Neural progenitor cell (in vitro differentiated cells): ENCODE results near the gene GPR61. TPM values are rescaled to one million over a fixed set of nuclear protein-coding genes. Genes with fewer than 3 reads are reported as not detected.

Experiments used
- DNase-seq: peaks from one replicate; pipeline ENCODE4 v3.0.0-alpha.2; 2016; ENCODE audit warnings: low spot score
- H2AFZ ChIP-seq: fragments of 200-600 bp; sonication (generic); replicated peaks from 2 replicates; pipeline ENCODE4 v1.6.1; 2016; ENCODE audit warnings: antibody characterized with exemption
- H3F3A ChIP-seq: fragments of 200-600 bp; sonication (generic); 2 replicates; pipeline ENCODE4 v1.6.1; 2016; ENCODE audit warnings: antibody characterized with exemption, low read depth
- H3K27ac ChIP-seq: fragments of 200-600 bp; sonication (generic); 2 replicates; pipeline ENCODE4 v1.5.1; 2016; ENCODE audit warnings: mild to moderate bottlenecking
- H3K27me3 ChIP-seq: fragments of 200-600 bp; sonication (generic); 2 replicates; pipeline ENCODE4 v1.6.1; 2016; ENCODE audit warnings: mild to moderate bottlenecking, moderate library complexity
- H3K36me3 ChIP-seq: fragments of 200-600 bp; sonication (generic); 2 replicates; pipeline ENCODE4 v1.5.1; 2016
- H3K4me1 ChIP-seq: fragments of 200-600 bp; sonication (generic); 2 replicates; pipeline ENCODE4 v1.6.1; 2016; ENCODE audit warnings: mixed run types
- H3K4me2 ChIP-seq: fragments of 200-600 bp; sonication (generic); 2 replicates; pipeline ENCODE4 v1.6.1; 2016
- H3K4me3 ChIP-seq: fragments of 200-600 bp; sonication (generic); 2 replicates; pipeline ENCODE4 v1.5.1; 2016
- H3K79me2 ChIP-seq: fragments of 200-600 bp; sonication (generic); 2 replicates; pipeline ENCODE4 v1.6.1; 2016; ENCODE audit warnings: low read depth
- H3K9ac ChIP-seq: fragments of 200-600 bp; sonication (generic); 2 replicates; pipeline ENCODE4 v1.6.1; 2016
- H3K9me3 ChIP-seq: fragments of 200-600 bp; sonication (generic); 2 replicates; pipeline ENCODE4 v1.5.1; 2016; ENCODE audit warnings: low read depth
- H4K20me1 ChIP-seq: fragments of 200-600 bp; sonication (generic); 2 replicates; pipeline ENCODE4 v1.6.1; 2016; ENCODE audit warnings: low read depth
- H3K27ac Mint-ChIP-seq: 3 replicates; pipeline ENCODE4 v1.8.0; 2021; ENCODE audit warnings: mixed read lengths
- H3K27me3 Mint-ChIP-seq: 2 replicates; pipeline ENCODE4 v1.8.0; 2022; ENCODE audit warnings: low read depth, mild to moderate bottlenecking, inconsistent platforms, moderate library complexity, mixed read lengths; ENCODE audit not compliant: insufficient read depth
- H3K36me3 Mint-ChIP-seq: 3 replicates; pipeline ENCODE4 v1.8.0; 2021; ENCODE audit warnings: mixed read lengths
- H3K4me1 Mint-ChIP-seq: 3 replicates; pipeline ENCODE4 v1.8.0; 2021; ENCODE audit warnings: mixed read lengths
- H3K4me3 Mint-ChIP-seq: 3 replicates; pipeline ENCODE4 v1.8.0; 2021; ENCODE audit warnings: mild to moderate bottlenecking, moderate library complexity, mixed read lengths
- H3K9me3 Mint-ChIP-seq: 3 replicates; pipeline ENCODE4 v1.8.0; 2020; ENCODE audit warnings: mixed read lengths
- EZH2 ChIP-seq: fragments of 200-600 bp; sonication (generic); IDR thresholded peaks from 2 replicates; pipeline ENCODE4 v1.6.1; 2017; ENCODE audit warnings: antibody characterized with exemption, mild to moderate bottlenecking, moderate library complexity
- EZH2phosphoT487 ChIP-seq: fragments of 200-600 bp; sonication (generic); IDR thresholded peaks from 2 replicates; pipeline ENCODE4 v1.6.1; 2017; ENCODE audit warnings: antibody characterized with exemption
- total RNA-seq: library from RNA; depleted of rRNA; stranded (reverse); fragments of >200 nt; gene quantifications from 2 replicates; pipeline ENCODE4 v1.2.3, GENCODE V29; 2015; ENCODE audit warnings: low replicate concordance
- TF ChIP-seq, protein P1 (sequence below): fragments of 200-600 bp; sonication (generic); IDR thresholded peaks from 2 replicates; pipeline ENCODE4 v1.5.1; 2017; ENCODE audit warnings: antibody characterized with exemption, mild to moderate bottlenecking

Gene GPR61
- total RNA-seq, 1 donor from 2014 or later = 0.71 TPM

DNA sequence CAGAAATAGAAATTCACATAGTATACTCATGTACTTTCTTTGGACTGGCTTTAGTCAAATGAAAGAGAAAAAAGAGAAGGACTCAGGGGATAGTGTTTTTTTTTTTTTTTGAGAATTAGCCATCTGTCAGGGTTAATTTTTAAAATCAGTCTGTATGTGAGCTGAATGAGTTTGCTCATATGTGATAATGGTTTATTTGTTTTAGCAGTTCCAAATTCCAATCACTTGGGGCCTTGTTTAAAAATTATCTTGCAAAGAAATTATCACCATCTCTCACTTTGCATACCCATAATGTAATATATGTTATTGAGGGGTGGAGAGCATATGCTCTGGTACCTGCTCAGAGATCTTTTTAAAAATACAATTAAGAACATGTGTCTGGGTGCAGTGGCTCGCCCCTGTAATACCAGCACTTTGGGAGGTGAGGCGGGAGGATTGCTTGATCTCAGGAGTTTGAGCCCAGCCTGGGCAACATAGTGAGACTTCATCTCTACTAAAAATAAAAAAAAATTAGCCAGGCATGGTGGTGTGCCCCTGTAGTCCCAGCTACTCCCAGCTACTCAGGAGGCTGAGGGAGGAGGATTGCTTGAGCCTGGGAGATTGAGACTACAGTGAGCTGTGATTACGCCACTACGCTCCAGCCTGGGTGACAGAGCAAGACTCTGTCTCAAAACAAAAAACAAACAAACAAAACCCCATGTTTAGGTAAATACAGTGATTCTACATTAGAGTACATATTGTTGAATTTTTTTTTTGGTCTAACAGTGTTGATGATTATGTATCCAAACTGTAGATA, 28.4 kb downstream of the GPR61 start:
- TF ChIP-seq, protein P1, sequence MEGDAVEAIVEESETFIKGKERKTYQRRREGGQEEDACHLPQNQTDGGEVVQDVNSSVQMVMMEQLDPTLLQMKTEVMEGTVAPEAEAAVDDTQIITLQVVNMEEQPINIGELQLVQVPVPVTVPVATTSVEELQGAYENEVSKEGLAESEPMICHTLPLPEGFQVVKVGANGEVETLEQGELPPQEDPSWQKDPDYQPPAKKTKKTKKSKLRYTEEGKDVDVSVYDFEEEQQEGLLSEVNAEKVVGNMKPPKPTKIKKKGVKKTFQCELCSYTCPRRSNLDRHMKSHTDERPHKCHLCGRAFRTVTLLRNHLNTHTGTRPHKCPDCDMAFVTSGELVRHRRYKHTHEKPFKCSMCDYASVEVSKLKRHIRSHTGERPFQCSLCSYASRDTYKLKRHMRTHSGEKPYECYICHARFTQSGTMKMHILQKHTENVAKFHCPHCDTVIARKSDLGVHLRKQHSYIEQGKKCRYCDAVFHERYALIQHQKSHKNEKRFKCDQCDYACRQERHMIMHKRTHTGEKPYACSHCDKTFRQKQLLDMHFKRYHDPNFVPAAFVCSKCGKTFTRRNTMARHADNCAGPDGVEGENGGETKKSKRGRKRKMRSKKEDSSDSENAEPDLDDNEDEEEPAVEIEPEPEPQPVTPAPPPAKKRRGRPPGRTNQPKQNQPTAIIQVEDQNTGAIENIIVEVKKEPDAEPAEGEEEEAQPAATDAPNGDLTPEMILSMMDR = no peak
- TF ChIP-seq EZH2 (no peak), EZH2phosphoT487 (no peak)
- Histone ChIP-seq H4K20me1 (peaks cover 82% of the 10 kb centered on the region), H3K27ac (no peak overlapping the region), H3K9ac (no peak overlapping the region), H3K79me2 (peaks cover 100% of the 10 kb centered on the region), H3K27me3 (no peaks in the 10 kb centered on the region), H3K36me3 (no peaks in the 10 kb centered on the region), H3K4me2 (no peak overlapping the region), H3K9me3 (no peaks in the 10 kb centered on the region), H3K4me3 (no peak overlapping the region), H2AFZ (no peak overlapping the region), H3F3A (peaks cover 24% of the 10 kb centered on the region), H3K4me1 (peaks cover 29% of the 10 kb centered on the region)
- no peak overlapping the region for H3K27ac Mint-ChIP-seq
- no peaks in the 10 kb centered on the region for H3K36me3 Mint-ChIP-seq
- no peak for DNase-seq
- peaks cover 8% of the 10 kb centered on the region for H3K4me1 Mint-ChIP-seq
- no peak overlapping the region for H3K4me3 Mint-ChIP-seq
- H3K9me3 Mint-ChIP-seq = no peaks in the 10 kb centered on the region
- H3K27me3 Mint-ChIP-seq = no peaks in the 10 kb centered on the region

DNA sequence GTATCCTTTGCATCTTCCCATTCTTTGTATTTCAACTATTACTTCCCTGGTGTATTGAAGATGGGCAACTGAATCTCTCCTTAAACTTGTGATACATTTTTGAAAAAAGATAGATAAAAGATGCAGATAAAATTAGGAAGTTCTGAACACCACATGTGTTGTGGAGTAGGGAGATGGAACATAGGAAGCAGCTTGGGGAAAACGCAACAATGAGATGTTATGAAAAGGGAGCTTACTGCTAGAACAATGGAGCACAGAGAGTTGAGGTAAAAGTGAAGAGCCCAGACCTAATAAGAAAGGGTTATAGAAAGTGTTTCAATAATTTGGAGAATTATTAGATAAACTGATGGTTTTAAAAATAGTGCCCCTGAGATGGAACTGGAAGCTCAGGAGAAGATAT, 29.7 kb downstream of the GPR61 start:
- peaks cover 17% of the 10 kb centered on the region for H3K4me1 ChIP-seq
- Mint-ChIP-seq H3K27ac (no peak overlapping the region), H3K4me3 (no peak overlapping the region), H3K4me1 (peaks cover 2% of the 10 kb centered on the region), H3K36me3 (no peaks in the 10 kb centered on the region), H3K9me3 (no peaks in the 10 kb centered on the region), H3K27me3 (no peaks in the 10 kb centered on the region)
- no peak for DNase-seq
- no peaks in the 10 kb centered on the region for H3K9me3 ChIP-seq
- no peak for TF ChIP-seq EZH2
- TF ChIP-seq, protein P1 = no peak
- no peak for TF ChIP-seq EZH2phosphoT487
- no peak overlapping the region for H3K4me3 ChIP-seq
- H3K27ac ChIP-seq = no peak overlapping the region
- H3K79me2 ChIP-seq = peaks cover 97% of the 10 kb centered on the region
- H3K36me3 ChIP-seq = no peaks in the 10 kb centered on the region
- peak overlapping the region; percentile 34 for H3K4me2 ChIP-seq
- peaks cover 76% of the 10 kb centered on the region for H4K20me1 ChIP-seq
- peaks cover 14% of the 10 kb centered on the region for H3F3A ChIP-seq
- H3K27me3 ChIP-seq = no peaks in the 10 kb centered on the region
- H3K9ac ChIP-seq = no peak overlapping the region
- H2AFZ ChIP-seq = no peak overlapping the region

DNA sequence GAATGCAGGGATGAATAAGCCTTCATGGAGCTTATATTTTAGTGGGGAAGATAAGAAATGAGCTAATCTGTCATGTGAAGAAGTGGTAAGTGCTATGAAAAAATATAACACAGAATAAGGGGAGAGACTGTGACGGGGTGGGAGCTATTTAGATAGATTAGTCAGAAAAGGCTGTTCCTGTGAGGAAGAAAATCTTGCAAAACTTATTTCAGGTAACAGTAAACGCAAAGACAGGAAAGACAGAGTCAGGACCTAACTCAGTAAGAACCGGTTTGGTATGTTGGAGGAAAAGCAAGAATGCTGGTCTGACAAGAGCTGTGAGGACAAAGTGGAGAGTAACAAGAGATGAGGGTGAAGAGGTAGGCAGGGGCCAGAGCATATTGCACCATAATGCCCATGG, 30.7 kb downstream of the GPR61 start:
- no peak for TF ChIP-seq EZH2phosphoT487
- TF ChIP-seq, protein P1 = no peak
- TF ChIP-seq EZH2 = no peak
- H4K20me1 ChIP-seq = peaks cover 66% of the 10 kb centered on the region
- H3K4me3 Mint-ChIP-seq = no peak overlapping the region
- H3K36me3 ChIP-seq = no peaks in the 10 kb centered on the region
- no peak overlapping the region for H3K27ac Mint-ChIP-seq
- H2AFZ ChIP-seq = no peak overlapping the region
- H3K4me2 ChIP-seq = no peak overlapping the region
- H3K9ac ChIP-seq = no peak overlapping the region
- no peak overlapping the region for H3K27ac ChIP-seq
- no peaks in the 10 kb centered on the region for H3K9me3 ChIP-seq
- H3K27me3 Mint-ChIP-seq = no peaks in the 10 kb centered on the region
- no peaks in the 10 kb centered on the region for H3K36me3 Mint-ChIP-seq
- no peak overlapping the region for H3K4me3 ChIP-seq
- H3F3A ChIP-seq = peaks cover 11% of the 10 kb centered on the region
- DNase-seq = no peak
- H3K9me3 Mint-ChIP-seq = no peaks in the 10 kb centered on the region
- H3K27me3 ChIP-seq = no peaks in the 10 kb centered on the region
- H3K4me1 ChIP-seq = peaks cover 12% of the 10 kb centered on the region
- peaks cover 91% of the 10 kb centered on the region for H3K79me2 ChIP-seq
- no peaks in the 10 kb centered on the region for H3K4me1 Mint-ChIP-seq
